Dermis lymphatic vessel endothelial cell (primary cell): Measurements from ENCODE around the gene SLITRK2. TPM values are rescaled to one million over a fixed set of nuclear protein-coding genes. Genes with fewer than 3 reads are reported as not detected.

Experiments used
- total RNA-seq: library from RNA; depleted of rRNA; stranded (reverse); fragments of >200 nt; gene quantifications from 2 replicates; pipeline ENCODE4 v1.2.1, GENCODE V29; 2014

SLITRK2 gene, protein sequence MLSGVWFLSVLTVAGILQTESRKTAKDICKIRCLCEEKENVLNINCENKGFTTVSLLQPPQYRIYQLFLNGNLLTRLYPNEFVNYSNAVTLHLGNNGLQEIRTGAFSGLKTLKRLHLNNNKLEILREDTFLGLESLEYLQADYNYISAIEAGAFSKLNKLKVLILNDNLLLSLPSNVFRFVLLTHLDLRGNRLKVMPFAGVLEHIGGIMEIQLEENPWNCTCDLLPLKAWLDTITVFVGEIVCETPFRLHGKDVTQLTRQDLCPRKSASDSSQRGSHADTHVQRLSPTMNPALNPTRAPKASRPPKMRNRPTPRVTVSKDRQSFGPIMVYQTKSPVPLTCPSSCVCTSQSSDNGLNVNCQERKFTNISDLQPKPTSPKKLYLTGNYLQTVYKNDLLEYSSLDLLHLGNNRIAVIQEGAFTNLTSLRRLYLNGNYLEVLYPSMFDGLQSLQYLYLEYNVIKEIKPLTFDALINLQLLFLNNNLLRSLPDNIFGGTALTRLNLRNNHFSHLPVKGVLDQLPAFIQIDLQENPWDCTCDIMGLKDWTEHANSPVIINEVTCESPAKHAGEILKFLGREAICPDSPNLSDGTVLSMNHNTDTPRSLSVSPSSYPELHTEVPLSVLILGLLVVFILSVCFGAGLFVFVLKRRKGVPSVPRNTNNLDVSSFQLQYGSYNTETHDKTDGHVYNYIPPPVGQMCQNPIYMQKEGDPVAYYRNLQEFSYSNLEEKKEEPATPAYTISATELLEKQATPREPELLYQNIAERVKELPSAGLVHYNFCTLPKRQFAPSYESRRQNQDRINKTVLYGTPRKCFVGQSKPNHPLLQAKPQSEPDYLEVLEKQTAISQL
- total RNA-seq = under 0.01 TPM in 1 of 2 replicates, not detected in the other

DNA sequence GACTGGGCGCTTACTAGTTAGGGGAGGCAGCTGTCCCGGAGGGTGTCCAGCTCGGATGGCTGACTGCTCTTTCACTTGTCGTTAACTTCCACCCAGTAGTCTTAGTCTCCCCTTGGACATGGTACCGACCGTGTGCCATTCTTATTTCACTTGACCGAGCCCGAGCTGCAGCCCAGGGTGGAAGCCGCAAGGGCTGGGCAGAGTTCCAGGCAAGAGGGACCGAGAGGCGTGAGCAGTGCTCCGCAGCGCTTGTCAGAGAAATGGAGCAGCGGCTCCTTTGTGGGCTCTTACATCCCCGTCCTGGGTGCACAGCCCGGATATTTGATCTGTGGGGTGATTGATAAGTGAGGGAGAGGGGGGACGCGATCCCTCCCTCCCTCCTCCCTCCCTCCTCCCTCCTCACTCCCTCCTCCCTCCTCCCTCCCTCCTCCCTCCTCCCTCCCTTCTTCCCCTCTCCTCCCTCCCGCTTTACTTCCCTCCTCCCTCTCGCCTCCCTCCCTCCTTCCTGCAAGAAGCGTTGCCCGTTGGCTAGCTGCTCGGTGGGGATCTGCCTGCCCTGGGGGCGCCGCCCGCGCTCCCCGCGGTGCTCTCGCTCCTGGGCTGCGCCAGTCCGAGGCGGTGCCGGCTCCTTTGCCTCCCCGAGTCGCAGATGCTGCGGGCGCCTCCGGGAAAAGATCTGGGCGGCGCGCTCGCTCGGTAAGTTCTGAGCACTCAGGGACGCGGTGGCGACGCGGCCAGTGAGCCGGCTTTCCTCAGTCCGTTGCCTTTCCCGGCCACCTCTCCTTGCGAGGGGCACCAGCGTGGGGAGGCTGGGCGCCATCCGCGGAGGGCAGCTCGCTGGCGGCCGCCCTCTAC, at the start of gene SLITRK2:
Gene SLITRK2 (plus strand): TSS at position 499 of the 855 bp plus-strand sequence. CDS start 4,597 bp downstream, outside the sequence.

